ENCODE measurements around the gene CHD2.

The CHD2 gene

GRCh38 chr15:92952458-92952850, 52.3 kb downstream of the CHD2 start:
- Histone ChIP-seq H3K36me3 (ENCODE audit: control insufficient read depth, insufficient read depth, low read length) (no peaks in the 10 kb centered on the region), H3K27me3 (ENCODE audit: control insufficient read depth, insufficient read depth, low read length) (no peaks in the 10 kb centered on the region), H3K27ac (no peak overlapping the region)

GRCh38 chr15:92953566-92953965, 53.4 kb downstream of the CHD2 start:
- no peaks in the 10 kb centered on the region for H3K36me3 ChIP-seq (ENCODE audit: control insufficient read depth, insufficient read depth, low read length)
- H3K27me3 ChIP-seq (ENCODE audit: control insufficient read depth, insufficient read depth, low read length), result no peaks in the 10 kb centered on the region
- no peak overlapping the region for H3K4me2 ChIP-seq (ENCODE audit: low read length)
- H3K79me2 ChIP-seq, result peaks cover 12% of the 10 kb centered on the region
- TF ChIP-seq, protein P1, sequence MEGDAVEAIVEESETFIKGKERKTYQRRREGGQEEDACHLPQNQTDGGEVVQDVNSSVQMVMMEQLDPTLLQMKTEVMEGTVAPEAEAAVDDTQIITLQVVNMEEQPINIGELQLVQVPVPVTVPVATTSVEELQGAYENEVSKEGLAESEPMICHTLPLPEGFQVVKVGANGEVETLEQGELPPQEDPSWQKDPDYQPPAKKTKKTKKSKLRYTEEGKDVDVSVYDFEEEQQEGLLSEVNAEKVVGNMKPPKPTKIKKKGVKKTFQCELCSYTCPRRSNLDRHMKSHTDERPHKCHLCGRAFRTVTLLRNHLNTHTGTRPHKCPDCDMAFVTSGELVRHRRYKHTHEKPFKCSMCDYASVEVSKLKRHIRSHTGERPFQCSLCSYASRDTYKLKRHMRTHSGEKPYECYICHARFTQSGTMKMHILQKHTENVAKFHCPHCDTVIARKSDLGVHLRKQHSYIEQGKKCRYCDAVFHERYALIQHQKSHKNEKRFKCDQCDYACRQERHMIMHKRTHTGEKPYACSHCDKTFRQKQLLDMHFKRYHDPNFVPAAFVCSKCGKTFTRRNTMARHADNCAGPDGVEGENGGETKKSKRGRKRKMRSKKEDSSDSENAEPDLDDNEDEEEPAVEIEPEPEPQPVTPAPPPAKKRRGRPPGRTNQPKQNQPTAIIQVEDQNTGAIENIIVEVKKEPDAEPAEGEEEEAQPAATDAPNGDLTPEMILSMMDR (IDR thresholded peaks at IDR 0.05), result no peak
- no peaks in the 10 kb centered on the region for H3K9me3 ChIP-seq (ENCODE audit: control insufficient read depth, low read length)
- H3K9ac ChIP-seq, result no peak overlapping the region
- no peak overlapping the region for H3K27ac ChIP-seq
- no peak overlapping the region for H2AFZ ChIP-seq
- no peak overlapping the region for H3K4me3 ChIP-seq (ENCODE audit: low read depth, low read length)
- no peaks in the 10 kb centered on the region for H3K4me1 ChIP-seq

More at GRCh38 chr15:92952458-92952850, 52.3 kb downstream of the CHD2 start:
- no peak overlapping the region for H3K9ac ChIP-seq
- TF ChIP-seq, protein P1 (IDR thresholded peaks at IDR 0.05), result no peak
- no peaks in the 10 kb centered on the region for H3K4me1 ChIP-seq
- H3K9me3 ChIP-seq (ENCODE audit: control insufficient read depth, low read length), result no peaks in the 10 kb centered on the region
- H3K4me3 ChIP-seq (ENCODE audit: low read depth, low read length), result no peak overlapping the region
- H3K79me2 ChIP-seq, result peaks cover 12% of the 10 kb centered on the region
- H3K4me2 ChIP-seq (ENCODE audit: low read length), result no peak overlapping the region
- H2AFZ ChIP-seq, result no peak overlapping the region

DNA sequence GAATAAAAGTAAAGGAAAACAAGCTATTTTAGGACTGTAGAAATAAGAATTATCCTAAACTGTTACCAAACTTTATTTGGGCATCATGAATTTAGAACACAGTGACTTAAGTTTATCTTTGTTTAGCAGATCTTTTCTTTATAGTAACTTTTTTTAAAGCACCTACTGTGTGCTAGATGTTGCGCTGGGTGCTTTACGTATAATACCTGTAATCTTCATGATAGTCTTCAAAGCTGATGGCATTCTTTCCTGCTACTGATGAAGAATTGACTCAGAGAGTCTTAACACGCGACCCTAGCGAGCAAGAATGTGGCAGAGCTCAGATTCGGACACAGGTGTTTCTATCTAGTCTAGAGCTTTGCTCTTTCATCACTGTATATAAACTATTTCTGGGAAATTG, 53.9 kb downstream of the CHD2 start:
- H3K27ac ChIP-seq, result no peak overlapping the region
- no peaks in the 10 kb centered on the region for H3K9me3 ChIP-seq (ENCODE audit: control insufficient read depth, low read length)
- no peaks in the 10 kb centered on the region for H3K4me1 ChIP-seq
- H3K36me3 ChIP-seq (ENCODE audit: control insufficient read depth, insufficient read depth, low read length), result no peaks in the 10 kb centered on the region
- no peak overlapping the region for H3K4me2 ChIP-seq (ENCODE audit: low read length)
- peaks cover 12% of the 10 kb centered on the region for H3K79me2 ChIP-seq
- TF ChIP-seq, protein P1 (IDR thresholded peaks at IDR 0.05), result no peak
- H3K4me3 ChIP-seq (ENCODE audit: low read depth, low read length), result no peak overlapping the region
- no peak overlapping the region for H3K9ac ChIP-seq
- H2AFZ ChIP-seq, result no peak overlapping the region
- H3K27me3 ChIP-seq (ENCODE audit: control insufficient read depth, insufficient read depth, low read length), result no peaks in the 10 kb centered on the region

- Histone ChIP-seq H3K4me3 (ENCODE audit: low read depth, low read length) (no peak overlapping the region), H3K36me3 (ENCODE audit: control insufficient read depth, insufficient read depth, low read length) (no peaks in the 10 kb centered on the region), H3K4me1 (no peaks in the 10 kb centered on the region), H3K27me3 (ENCODE audit: control insufficient read depth, insufficient read depth, low read length) (no peaks in the 10 kb centered on the region), H2AFZ (no peak overlapping the region), H3K9ac (no peak overlapping the region), H3K4me2 (ENCODE audit: low read length) (no peak overlapping the region), H3K79me2 (peaks cover 8% of the 10 kb centered on the region), H3K9me3 (ENCODE audit: control insufficient read depth, low read length) (no peaks in the 10 kb centered on the region), H3K27ac (no peak overlapping the region)
- TF ChIP-seq, protein P1 (IDR thresholded peaks at IDR 0.05), result no peak
These were observed 54.5 kb downstream of the CHD2 start for GRCh38 chr15:92954578-92954977.

- Histone ChIP-seq H3K27me3 (ENCODE audit: control insufficient read depth, insufficient read depth, low read length) (no peaks in the 10 kb centered on the region), H3K27ac (no peak overlapping the region), H3K9me3 (ENCODE audit: control insufficient read depth, low read length) (no peaks in the 10 kb centered on the region), H3K9ac (no peak overlapping the region), H3K4me3 (ENCODE audit: low read depth, low read length) (no peak overlapping the region), H3K36me3 (ENCODE audit: control insufficient read depth, insufficient read depth, low read length) (no peaks in the 10 kb centered on the region), H3K79me2 (peaks cover 4% of the 10 kb centered on the region), H3K4me2 (ENCODE audit: low read length) (no peak overlapping the region), H2AFZ (no peak overlapping the region), H3K4me1 (no peaks in the 10 kb centered on the region)
- TF ChIP-seq, protein P1 (IDR thresholded peaks at IDR 0.05), result no peak
These were observed 55.6 kb downstream of the CHD2 start for GRCh38 chr15:92955706-92956105.

Data from parathyroid adenoma (tissue), 2 donors.